Measurements from ENCODE around the gene AAMDC.
"Not testable (repeated sequence)": the region's sequence is repeated elsewhere in the genome, so short reads cannot be mapped to it uniquely, and the experiment has no call there.

Gene AAMDC

GRCh38 chr11:77822126-77822525 lies 1.2 kb downstream of the AAMDC start:
- DNase-seq, result not testable (repeated sequence)

GRCh38 chr11:77823775-77824174 lies 2.8 kb downstream of the AAMDC start:
- DNase-seq, result no peak

GRCh38 chr11:77828926-77829325 lies 8.0 kb downstream of the AAMDC start:
- no peak for DNase-seq

- DNase-seq, result no peak
Observed at GRCh38 chr11:77833302-77833701, 12.4 kb downstream of the AAMDC start.

- no peak for DNase-seq
Observed at GRCh38 chr11:77842441-77843121, 21.6 kb downstream of the AAMDC start.

- not testable (repeated sequence) for DNase-seq
Observed at GRCh38 chr11:77843700-77844099, 22.8 kb downstream of the AAMDC start.

- no peak for DNase-seq
Observed at GRCh38 chr11:77851503-77851902, 30.6 kb downstream of the AAMDC start.

GRCh38 chr11:77854838-77855237 lies 33.9 kb downstream of the AAMDC start:
- no peak for DNase-seq

- not testable (repeated sequence) for DNase-seq
Observed at GRCh38 chr11:77857906-77858457, 37.0 kb downstream of the AAMDC start.

- DNase-seq, result not testable (repeated sequence)
Observed at GRCh38 chr11:77861444-77861843, 40.5 kb downstream of the AAMDC start.

- DNase-seq, result no peak
Observed at GRCh38 chr11:77865805-77866204, 44.9 kb downstream of the AAMDC start.

- no peak for DNase-seq
Observed at GRCh38 chr11:77866336-77866735, 45.4 kb downstream of the AAMDC start.

GRCh38 chr11:77868744-77869143 lies 47.8 kb downstream of the AAMDC start:
- no peak for DNase-seq

GRCh38 chr11:77871855-77872254 lies 50.9 kb downstream of the AAMDC start:
- no peak for DNase-seq

GRCh38 chr11:77873345-77873744 lies 52.4 kb downstream of the AAMDC start:
- DNase-seq, result no peak

GRCh38 chr11:77874206-77874605 lies 53.3 kb downstream of the AAMDC start:
- no peak for DNase-seq

- no peak for DNase-seq
Observed at GRCh38 chr11:77876045-77876444, 55.1 kb downstream of the AAMDC start.

GRCh38 chr11:77878247-77878646 lies 57.3 kb downstream of the AAMDC start:
- DNase-seq, result not testable (repeated sequence)

GRCh38 chr11:77879218-77879617 lies 58.3 kb downstream of the AAMDC start:
- DNase-seq, result no peak

- no peak for DNase-seq
Observed at GRCh38 chr11:77882396-77882795, 61.5 kb downstream of the AAMDC start.

GRCh38 chr11:77883775-77884174 lies 62.8 kb downstream of the AAMDC start:
- DNase-seq, result no peak

GRCh38 chr11:77884186-77884828 lies 63.4 kb downstream of the AAMDC start:
- no peak for DNase-seq

GRCh38 chr11:77884829-77885190 lies 63.9 kb downstream of the AAMDC start:
- no peak for DNase-seq

- DNase-seq, result no peak
Observed at GRCh38 chr11:77886401-77886800, 65.5 kb downstream of the AAMDC start.

GRCh38 chr11:77889045-77889444 lies 68.1 kb downstream of the AAMDC start:
- not testable (repeated sequence) for DNase-seq

Measured in NCI-H510A (cell line).